ENCODE results near the gene COL5A3.

- TF ChIP-seq CTCF (IDR thresholded peaks at IDR 0.05) (no peak), POLR2A (IDR thresholded peaks at IDR 0.05) (no peak)
Observed at GRCh38 chr19:9911524-9912185, 98.6 kb downstream of the COL5A3 start.

All from testis (tissue), 2 donors.